MM.1S (cell line): ENCODE data around the gene AMH.
A peak's percentile ranks its signal among the peaks of the same experiment; 100 is the strongest.

ENCODE experiments used
- DNase-seq: peaks from one replicate; pipeline ENCODE4 v3.0.0-alpha.2; 2015
- H2AFZ ChIP-seq: fragments of 300-600 bp; sonication (generic); 2 replicates; pipeline ENCODE4 v1.6.0; 2016; ENCODE audit warnings: antibody characterized with exemption, low read length
- H3F3A ChIP-seq: fragments of 300-600 bp; sonication (generic); 2 replicates; pipeline ENCODE4 v1.6.1; 2016; ENCODE audit warnings: mild to moderate bottlenecking, antibody characterized with exemption, low read length, moderate library complexity, mixed read lengths; ENCODE audit not compliant: insufficient read depth
- H3K27ac ChIP-seq: fragments of 300-600 bp; sonication (generic); 2 replicates; pipeline ENCODE4 v1.5.1; 2016; ENCODE audit warnings: mild to moderate bottlenecking, low read length
- H3K27me3 ChIP-seq: fragments of 300-600 bp; sonication (generic); replicated peaks from 2 replicates; pipeline ENCODE4 v1.6.0; 2016; ENCODE audit warnings: low read length; ENCODE audit not compliant: insufficient read depth
- H3K36me3 ChIP-seq: fragments of 300-600 bp; sonication (generic); replicated peaks from 2 replicates; pipeline ENCODE4 v1.6.1; 2016; ENCODE audit warnings: mild to moderate bottlenecking, low read length, mixed read lengths; ENCODE audit not compliant: insufficient read depth
- H3K4me1 ChIP-seq: fragments of 300-600 bp; sonication (generic); 2 replicates; pipeline ENCODE4 v1.6.1; 2016; ENCODE audit warnings: low read length, mixed read lengths
- H3K4me2 ChIP-seq: fragments of 300-600 bp; sonication (generic); 2 replicates; pipeline ENCODE4 v1.6.0; 2016; ENCODE audit warnings: low read depth, low read length
- H3K4me3 ChIP-seq: fragments of 300-600 bp; sonication (generic); 2 replicates; pipeline ENCODE4 v1.5.1; 2016; ENCODE audit warnings: low read length, mixed read lengths
- H3K79me2 ChIP-seq: fragments of 300-600 bp; sonication (generic); 2 replicates; pipeline ENCODE4 v1.6.1; 2016; ENCODE audit warnings: mixed run types, low read length, mixed read lengths
- H3K9ac ChIP-seq: fragments of 300-600 bp; sonication (generic); 2 replicates; pipeline ENCODE4 v1.6.1; 2016; ENCODE audit warnings: low read length, mixed read lengths
- H3K9me2 ChIP-seq: fragments of 300-600 bp; sonication (generic); replicated peaks from 2 replicates; pipeline ENCODE4 v1.6.1; 2016; ENCODE audit warnings: mild to moderate bottlenecking, low read length, mixed read lengths; ENCODE audit not compliant: insufficient read depth
- H3K9me3 ChIP-seq: fragments of 300-600 bp; sonication (generic); replicated peaks from 2 replicates; pipeline ENCODE4 v1.6.1; 2016; ENCODE audit warnings: mild to moderate bottlenecking, low read length, mixed read lengths; ENCODE audit not compliant: insufficient read depth
- H4K20me1 ChIP-seq: fragments of 300-600 bp; sonication (generic); 2 replicates; pipeline ENCODE4 v1.6.1; 2016; ENCODE audit warnings: mild to moderate bottlenecking, low read length, moderate library complexity, mixed read lengths; ENCODE audit not compliant: insufficient read depth
- CTCF ChIP-seq: fragments of 300-600 bp; sonication (generic); IDR thresholded peaks from 2 replicates; pipeline ENCODE4 v1.5.1; 2016; ENCODE audit warnings: antibody characterized with exemption, low read length, mixed read lengths
- EZH2 ChIP-seq: fragments of 300-600 bp; sonication (generic); optimal IDR thresholded peaks from 2 replicates; pipeline ENCODE3; 2017; ENCODE audit warnings: low read depth, mild to moderate bottlenecking, antibody characterized with exemption, low read length, mixed read lengths
- EZH2phosphoT487 ChIP-seq: fragments of 300-600 bp; sonication (generic); IDR thresholded peaks from 2 replicates; pipeline ENCODE4 v1.6.1; 2018; ENCODE audit warnings: antibody characterized with exemption, low read length

AMH gene

GRCh38 chr19:2274185-2274711 is 25.1 kb downstream of the AMH start:
- Histone ChIP-seq H3K79me2 (peaks cover 59% of the 10 kb centered on the region), H2AFZ (no peak overlapping the region), H3K9me3 (no peaks in the 10 kb centered on the region), H3K27me3 (no peaks in the 10 kb centered on the region), H3K36me3 (peaks cover 17% of the 10 kb centered on the region), H3F3A (peaks cover 47% of the 10 kb centered on the region), H3K27ac (no peak overlapping the region), H3K4me3 (0 out of 2 replicates have a peak overlapping the region, but pooled peaks have one; percentile 10), H4K20me1 (peaks cover 38% of the 10 kb centered on the region), H3K9ac (no peak overlapping the region), H3K4me1 (peaks cover 26% of the 10 kb centered on the region), H3K4me2 (peak overlapping the region; percentile 75; the same call in 1 of the 2 replicates), H3K9me2 (no peaks in the 10 kb centered on the region)
- peak; percentile 4 for DNase-seq
- TF ChIP-seq EZH2phosphoT487 (no peak), EZH2 (no peak), CTCF (no peak)

- H3K27ac ChIP-seq, result no peak overlapping the region
Observed at GRCh38 chr19:2274931-2275535, 25.9 kb downstream of the AMH start.

GRCh38 chr19:2275588-2276428 is 26.7 kb downstream of the AMH start:
- Histone ChIP-seq H3K27me3 (no peaks in the 10 kb centered on the region), H3K79me2 (peaks cover 43% of the 10 kb centered on the region), H3K4me1 (peaks cover 26% of the 10 kb centered on the region), H3K4me2 (no peak overlapping the region), H4K20me1 (peaks cover 25% of the 10 kb centered on the region), H3F3A (peaks cover 34% of the 10 kb centered on the region), H2AFZ (no peak overlapping the region), H3K36me3 (peaks cover 17% of the 10 kb centered on the region), H3K4me3 (no peak overlapping the region), H3K9me2 (no peaks in the 10 kb centered on the region), H3K9me3 (no peaks in the 10 kb centered on the region), H3K27ac (no peak overlapping the region), H3K9ac (no peak overlapping the region)
- TF ChIP-seq EZH2, result no peak
- no peak for TF ChIP-seq CTCF
- no peak for TF ChIP-seq EZH2phosphoT487
- DNase-seq, result peak; percentile 5

More at GRCh38 chr19:2274931-2275535, 25.9 kb downstream of the AMH start:
- H3K9me3 ChIP-seq, result no peaks in the 10 kb centered on the region
- peaks cover 40% of the 10 kb centered on the region for H3F3A ChIP-seq
- peaks cover 51% of the 10 kb centered on the region for H3K79me2 ChIP-seq
- no peak overlapping the region for H3K4me3 ChIP-seq
- peaks cover 32% of the 10 kb centered on the region for H4K20me1 ChIP-seq
- TF ChIP-seq CTCF (peak; percentile 60), EZH2 (no peak)
- H2AFZ ChIP-seq, result no peak overlapping the region
- no peak overlapping the region for H3K9ac ChIP-seq
- H3K36me3 ChIP-seq, result peaks cover 17% of the 10 kb centered on the region
- H3K4me2 ChIP-seq, result no peak overlapping the region
- no peaks in the 10 kb centered on the region for H3K9me2 ChIP-seq
- peak; percentile 63 for DNase-seq
- no peaks in the 10 kb centered on the region for H3K27me3 ChIP-seq
- H3K4me1 ChIP-seq, result peaks cover 26% of the 10 kb centered on the region
